Measurements from ENCODE around the gene CFAP43.

GRCh38 chr10:104130041-104130440 lies 102.1 kb downstream of the CFAP43 start:
- no peak for TF ChIP-seq EZH2 (IDR thresholded peaks at IDR 0.05)
- TF ChIP-seq FOXP2 (optimal IDR thresholded peaks at IDR 0.05; ENCODE audit: control extremely low read depth, extremely low read length, insufficient read depth), result no peak
